NCI-H1105 treated with DMSO at 0.1 percent for 48 hours (cell line): ENCODE data around the gene POU2AF2.
"Not testable (repeated sequence)": the region's sequence is repeated elsewhere in the genome, so short reads cannot be mapped to it uniquely, and the experiment has no call there.

Experiments used
- DNase-seq: peaks from one replicate; lab custom pipeline; 2025; lab: John Stamatoyannopoulos, UW

POU2AF2 gene

GRCh38 chr11:111303461-111303860 lies 57.9 kb downstream of the POU2AF2 start:
- DNase-seq = peak; percentile 88

- DNase-seq = peak; percentile 73
Measured at GRCh38 chr11:111305162-111305802, 59.8 kb downstream of the POU2AF2 start.

- no peak for DNase-seq
Measured at GRCh38 chr11:111305876-111306275, 60.4 kb downstream of the POU2AF2 start.

GRCh38 chr11:111306321-111306720 lies 60.8 kb downstream of the POU2AF2 start:
- DNase-seq = no peak

GRCh38 chr11:111307472-111308108 lies 62.1 kb downstream of the POU2AF2 start:
- DNase-seq = peak; percentile 85

GRCh38 chr11:111308140-111308539 lies 62.6 kb downstream of the POU2AF2 start:
- peak; percentile 98 for DNase-seq

GRCh38 chr11:111309215-111309915 lies 63.8 kb downstream of the POU2AF2 start:
- no peak for DNase-seq

- DNase-seq = peak; percentile 97
Measured at GRCh38 chr11:111310088-111310487, 64.6 kb downstream of the POU2AF2 start.

- DNase-seq = peak; percentile 49
Measured at GRCh38 chr11:111310723-111311122, 65.2 kb downstream of the POU2AF2 start.

GRCh38 chr11:111312076-111312475 lies 66.6 kb downstream of the POU2AF2 start:
- DNase-seq = peak; percentile 75

- DNase-seq = no peak
Measured at GRCh38 chr11:111319296-111319695, 73.8 kb downstream of the POU2AF2 start.

- DNase-seq = not testable (repeated sequence)
Measured at GRCh38 chr11:111320199-111320598, 74.7 kb downstream of the POU2AF2 start.

- no peak for DNase-seq
Measured at GRCh38 chr11:111320728-111321568, 75.4 kb downstream of the POU2AF2 start.

- no peak for DNase-seq
Measured at GRCh38 chr11:111322534-111322933, 77.0 kb downstream of the POU2AF2 start.

- no peak for DNase-seq
Measured at GRCh38 chr11:111324277-111324720, 78.8 kb downstream of the POU2AF2 start.

- DNase-seq = no peak
Measured at GRCh38 chr11:111325259-111325658, 79.7 kb downstream of the POU2AF2 start.

- DNase-seq = no peak
Measured at GRCh38 chr11:111326824-111327223, 81.3 kb downstream of the POU2AF2 start.

- DNase-seq = no peak
Measured at GRCh38 chr11:111327908-111328624, 82.5 kb downstream of the POU2AF2 start.

GRCh38 chr11:111329306-111330204 lies 84.0 kb downstream of the POU2AF2 start:
- no peak for DNase-seq

GRCh38 chr11:111330234-111330893 lies 84.8 kb downstream of the POU2AF2 start:
- DNase-seq = no peak
